Neural crest cell (in vitro differentiated cells): ENCODE results near the gene BNIP3. TPM values are rescaled to one million over a fixed set of nuclear protein-coding genes. Genes with fewer than 3 reads are reported as not detected.

Experiments used
- DNase-seq: peaks from one replicate; pipeline ENCODE4 v3.0.0; 2021; ENCODE audit warnings: low read depth, mixed read lengths, low spot score
- H3K27ac Mint-ChIP-seq: one replicate; pipeline ENCODE4 v1.8.0; 2021; ENCODE audit warnings: mild to moderate bottlenecking, mixed read lengths; ENCODE audit not compliant: unreplicated experiment
- H3K27me3 Mint-ChIP-seq: 2 replicates; pipeline ENCODE4 v1.8.0; 2021; ENCODE audit warnings: low read depth, mild to moderate bottlenecking, mixed read lengths
- H3K36me3 Mint-ChIP-seq: 2 replicates; pipeline ENCODE4 v1.8.0; 2021; ENCODE audit warnings: low read depth, mild to moderate bottlenecking, mixed read lengths
- H3K4me1 Mint-ChIP-seq: 2 replicates; pipeline ENCODE4 v1.8.0; 2021; ENCODE audit warnings: mixed read lengths
- H3K4me3 Mint-ChIP-seq: one replicate; pipeline ENCODE4 v1.8.0; 2021; ENCODE audit warnings: mild to moderate bottlenecking, mixed read lengths
- H3K9me3 Mint-ChIP-seq: 2 replicates; pipeline ENCODE4 v1.8.0; 2021; ENCODE audit warnings: mixed read lengths
- CTCF ChIP-seq: fragments of 200-600 bp; sonication (generic); conservative IDR thresholded peaks from 2 replicates; pipeline ENCODE4 v1.5.0; 2021; ENCODE audit warnings: antibody characterized with exemption, mild to moderate bottlenecking
- total RNA-seq: library from RNA; stranded (reverse); gene quantifications from 2 replicates; pipeline ENCODE4 v1.2.1, GENCODE V29; 2021

BNIP3 gene
- total RNA-seq, 1 donor from 2014 or later: 26.1 TPM

GRCh38 chr10:132009575-132009974, 27.9 kb upstream of the BNIP3 start:
- Mint-ChIP-seq H3K4me1 (no peaks in the 10 kb centered on the region), H3K27me3 (peaks cover 7% of the 10 kb centered on the region), H3K36me3 (no peaks in the 10 kb centered on the region), H3K27ac (no peak overlapping the region), H3K4me3 (no peak overlapping the region), H3K9me3 (no peaks in the 10 kb centered on the region)
- DNase-seq: no peak
- no peak for TF ChIP-seq CTCF

GRCh38 chr10:132007681-132008080, 26.0 kb upstream of the BNIP3 start:
- no peaks in the 10 kb centered on the region for H3K9me3 Mint-ChIP-seq
- H3K4me3 Mint-ChIP-seq: no peak overlapping the region
- TF ChIP-seq CTCF: no peak
- peaks cover 7% of the 10 kb centered on the region for H3K27me3 Mint-ChIP-seq
- no peaks in the 10 kb centered on the region for H3K36me3 Mint-ChIP-seq
- DNase-seq: no peak
- H3K4me1 Mint-ChIP-seq: peaks cover 5% of the 10 kb centered on the region
- peak overlapping the region; percentile 67 for H3K27ac Mint-ChIP-seq

GRCh38 chr10:132006966-132007365, 25.2 kb upstream of the BNIP3 start:
- Mint-ChIP-seq H3K27ac (no peak overlapping the region), H3K27me3 (peaks cover 7% of the 10 kb centered on the region), H3K36me3 (no peaks in the 10 kb centered on the region), H3K4me1 (peaks cover 5% of the 10 kb centered on the region), H3K4me3 (no peak overlapping the region), H3K9me3 (no peaks in the 10 kb centered on the region)
- no peak for DNase-seq
- no peak for TF ChIP-seq CTCF

GRCh38 chr10:132005147-132005546, 23.4 kb upstream of the BNIP3 start:
- no peak for DNase-seq
- no peak for TF ChIP-seq CTCF
- Mint-ChIP-seq H3K4me1 (peaks cover 5% of the 10 kb centered on the region), H3K36me3 (no peaks in the 10 kb centered on the region), H3K27ac (no peak overlapping the region), H3K27me3 (peaks cover 3% of the 10 kb centered on the region), H3K9me3 (no peaks in the 10 kb centered on the region), H3K4me3 (no peak overlapping the region)

GRCh38 chr10:132004052-132004451, 22.3 kb upstream of the BNIP3 start:
- H3K9me3 Mint-ChIP-seq: no peaks in the 10 kb centered on the region
- H3K27ac Mint-ChIP-seq: no peak overlapping the region
- peaks cover 5% of the 10 kb centered on the region for H3K4me1 Mint-ChIP-seq
- no peak for TF ChIP-seq CTCF
- no peaks in the 10 kb centered on the region for H3K36me3 Mint-ChIP-seq
- peaks cover 3% of the 10 kb centered on the region for H3K27me3 Mint-ChIP-seq
- no peak for DNase-seq
- H3K4me3 Mint-ChIP-seq: no peak overlapping the region
